HEK293T (cell line): ENCODE results near the gene TNIK.

Source experiments
- CTCF ChIA-PET: fragments of 350-600 bp; formaldehyde crosslinking; extraction: SDS; loops from one replicate; lab custom pipeline; 2021; ENCODE audit warnings: antibody characterized with exemption, inconsistent platforms; lab: Yijun Ruan, JAX
- POLR2A ChIA-PET: fragments of 350-600 bp; formaldehyde crosslinking; extraction: SDS; loops from one replicate; lab custom pipeline; 2020; ENCODE audit warnings: antibody characterized with exemption, inconsistent platforms; lab: Yijun Ruan, JAX
- DNase-seq: peaks from one replicate; pipeline ENCODE4 v3.0.0; 2012; ENCODE audit warnings: mixed read lengths; ENCODE audit errors: extremely low spot score
- ARNT ChIP-seq: fragments of 450-650 bp; IDR thresholded peaks from 2 replicates; pipeline ENCODE4 v1.6.1; 2017; ENCODE audit warnings: mild to moderate bottlenecking
- BHLHE40 ChIP-seq: fragments of 450-650 bp; IDR thresholded peaks from 2 replicates; pipeline ENCODE4 v1.6.1; 2016; ENCODE audit warnings: mild to moderate bottlenecking, moderate library complexity, borderline replicate concordance
- CTBP1 ChIP-seq: fragments of 450-650 bp; IDR thresholded peaks from 2 replicates; pipeline ENCODE4 v1.6.1; 2016; ENCODE audit warnings: borderline replicate concordance
- ELF4 ChIP-seq: fragments of 450-650 bp; IDR thresholded peaks from 2 replicates; pipeline ENCODE4 v1.6.1; 2017; ENCODE audit warnings: antibody characterized with exemption
- FOXA1 ChIP-seq: fragments of 450-650 bp; IDR thresholded peaks from 2 replicates; pipeline ENCODE4 v1.6.1; 2016; ENCODE audit warnings: mild to moderate bottlenecking
- FOXK2 ChIP-seq: fragments of 450-650 bp; IDR thresholded peaks from 2 replicates; pipeline ENCODE4 v1.6.1; 2016; ENCODE audit warnings: mild to moderate bottlenecking
- FOXM1 ChIP-seq: fragments of 450-650 bp; IDR thresholded peaks from 2 replicates; pipeline ENCODE4 v1.6.1; 2017; ENCODE audit warnings: mild to moderate bottlenecking, borderline replicate concordance
- HDGF ChIP-seq: fragments of 450-650 bp; IDR thresholded peaks from 2 replicates; pipeline ENCODE4 v1.6.1; 2017; ENCODE audit warnings: antibody characterized with exemption, borderline replicate concordance
- L3MBTL2 ChIP-seq: fragments of 450-650 bp; conservative IDR thresholded peaks from 2 replicates; pipeline ENCODE4 v1.6.1; 2016; ENCODE audit warnings: mild to moderate bottlenecking
- LEF1 ChIP-seq: fragments of 450-650 bp; IDR thresholded peaks from 2 replicates; pipeline ENCODE4 v1.6.1; 2017; ENCODE audit warnings: mild to moderate bottlenecking, borderline replicate concordance
- NFRKB ChIP-seq: fragments of 450-650 bp; IDR thresholded peaks from 2 replicates; pipeline ENCODE4 v1.6.1; 2016; ENCODE audit warnings: mild to moderate bottlenecking, moderate library complexity
- PKNOX1 ChIP-seq: fragments of 450-650 bp; IDR thresholded peaks from 2 replicates; pipeline ENCODE4 v1.6.1; 2016
- SP1 ChIP-seq: fragments of 450-650 bp; IDR thresholded peaks from 2 replicates; pipeline ENCODE4 v1.6.1; 2017
- SUZ12 ChIP-seq: fragments of 450-650 bp; IDR thresholded peaks from 2 replicates; pipeline ENCODE4 v1.6.1; 2016; ENCODE audit warnings: mild to moderate bottlenecking
- TARDBP ChIP-seq: fragments of 450-650 bp; IDR thresholded peaks from 2 replicates; pipeline ENCODE4 v1.6.1; 2016
- ZNF384 ChIP-seq: fragments of 450-650 bp; IDR thresholded peaks from 2 replicates; pipeline ENCODE4 v1.6.1; 2016

TNIK gene

GRCh38 chr3:171223396-171223795, 236.8 kb downstream of the TNIK start:
- POLR2A ChIA-PET, result no interaction called here
- CTCF ChIA-PET, result no interaction called here
- no peak for TF ChIP-seq BHLHE40
- no peak for TF ChIP-seq FOXM1
- no peak for TF ChIP-seq SP1
- TF ChIP-seq ELF4, result no peak
- no peak for TF ChIP-seq CTBP1
- TF ChIP-seq L3MBTL2, result no peak
- TF ChIP-seq ZNF384, result no peak
- TF ChIP-seq SUZ12, result no peak
- TF ChIP-seq FOXK2, result no peak
- no peak for TF ChIP-seq NFRKB
- TF ChIP-seq LEF1, result no peak
- no peak for TF ChIP-seq PKNOX1
- no peak for TF ChIP-seq HDGF
- TF ChIP-seq FOXA1, result no peak
- DNase-seq, result no peak

- DNase-seq, result no peak
- POLR2A ChIA-PET, result no interaction called here
- TF ChIP-seq TARDBP, result no peak
- TF ChIP-seq ELF4, result no peak
- no peak for TF ChIP-seq FOXA1
- TF ChIP-seq SUZ12, result no peak
- TF ChIP-seq L3MBTL2, result no peak
- CTCF ChIA-PET, result no interaction called here
Measured at GRCh38 chr3:171222995-171223394, 237.2 kb downstream of the TNIK start.

GRCh38 chr3:171221597-171221996, 238.6 kb downstream of the TNIK start:
- POLR2A ChIA-PET, result no interaction called here
- TF ChIP-seq ELF4 (no peak), ARNT (no peak), SP1 (no peak), PKNOX1 (no peak), FOXK2 (no peak), ZNF384 (no peak), HDGF (no peak), FOXA1 (no peak), BHLHE40 (no peak), TARDBP (no peak), NFRKB (no peak), LEF1 (no peak), CTBP1 (no peak), FOXM1 (no peak)
- DNase-seq, result no peak
- CTCF ChIA-PET, result no interaction called here

GRCh38 chr3:171221104-171221503, 239.1 kb downstream of the TNIK start:
- DNase-seq, result no peak
- POLR2A ChIA-PET, result no interaction called here
- no peak for TF ChIP-seq SP1
- TF ChIP-seq FOXM1, result no peak
- no peak for TF ChIP-seq L3MBTL2
- no peak for TF ChIP-seq BHLHE40
- TF ChIP-seq FOXK2, result no peak
- TF ChIP-seq ZNF384, result no peak
- TF ChIP-seq FOXA1, result no peak
- TF ChIP-seq HDGF, result no peak
- CTCF ChIA-PET, result no interaction called here

GRCh38 chr3:171219258-171219657, 240.9 kb downstream of the TNIK start:
- no peak for DNase-seq
- CTCF ChIA-PET, result no interaction called here
- no peak for TF ChIP-seq PKNOX1
- TF ChIP-seq HDGF, result no peak
- TF ChIP-seq FOXA1, result no peak
- no peak for TF ChIP-seq FOXK2
- TF ChIP-seq SUZ12, result no peak
- no peak for TF ChIP-seq SP1
- TF ChIP-seq ELF4, result no peak
- no peak for TF ChIP-seq CTBP1
- no peak for TF ChIP-seq ZNF384
- TF ChIP-seq TARDBP, result no peak
- no peak for TF ChIP-seq ARNT
- no peak for TF ChIP-seq BHLHE40
- TF ChIP-seq NFRKB, result no peak
- no peak for TF ChIP-seq L3MBTL2
- POLR2A ChIA-PET, result no interaction called here

- ChIA-PET CTCF (no interaction called here), POLR2A (no interaction called here)
- DNase-seq, result no peak
- no peak for TF ChIP-seq ELF4
- no peak for TF ChIP-seq FOXA1
- no peak for TF ChIP-seq PKNOX1
- TF ChIP-seq FOXK2, result no peak
- no peak for TF ChIP-seq HDGF
- no peak for TF ChIP-seq LEF1
- no peak for TF ChIP-seq SP1
- TF ChIP-seq TARDBP, result no peak
- no peak for TF ChIP-seq ARNT
- no peak for TF ChIP-seq ZNF384
- TF ChIP-seq NFRKB, result no peak
Measured at GRCh38 chr3:171218069-171218468, 242.1 kb downstream of the TNIK start.
